Keratinocyte (primary cell): ENCODE measurements around the gene TMA7. TPM values are rescaled to one million over a fixed set of nuclear protein-coding genes. Genes with fewer than 3 reads are reported as not detected.
"Not testable (repeated sequence)": the region's sequence is repeated elsewhere in the genome, so short reads cannot be mapped to it uniquely, and the experiment has no call there.

Source experiments
- DNase-seq: peaks from one replicate; pipeline ENCODE4 v3.0.0-alpha.2; 2011; ENCODE audit warnings: low read depth, missing footprints, low spot score
- FAIRE-seq: peaks from 2 replicates; lab custom pipeline; 2011; peaks lifted over from hg19 to GRCh38; lab: Jason Lieb, UNC
- H2AFZ ChIP-seq: 2 replicates; pipeline ENCODE4 v1.6.0; 2012; ENCODE audit warnings: low read length, control low read depth, inconsistent platforms; ENCODE audit not compliant: control insufficient read depth
- H3K27ac ChIP-seq: 2 replicates; pipeline ENCODE4 v1.5.1; 2011; ENCODE audit warnings: low read length; ENCODE audit not compliant: control insufficient read depth, insufficient read depth
- H3K27me3 ChIP-seq: 3 replicates; pipeline ENCODE4 v1.6.0; 2011; ENCODE audit warnings: low read length; ENCODE audit not compliant: control insufficient read depth, insufficient read depth; ENCODE audit errors: extremely low read depth
- H3K36me3 ChIP-seq, 2 experiments: 2 replicates in 1 of 2; 3 replicates in 1 of 2; pipeline ENCODE4 v1.5.1; 2011; ENCODE audit warnings: low read length in 2 of 2, mild to moderate bottlenecking in 1 of 2; ENCODE audit not compliant: control insufficient read depth in 2 of 2, insufficient read depth in 2 of 2; ENCODE audit errors: extremely low read depth in 1 of 2
- H3K4me1 ChIP-seq: 3 replicates; pipeline ENCODE4 v1.5.1; 2011; ENCODE audit warnings: low read length; ENCODE audit not compliant: control insufficient read depth, insufficient read depth; ENCODE audit errors: extremely low read depth
- H3K4me2 ChIP-seq: 3 replicates; pipeline ENCODE4 v1.6.0; 2011; ENCODE audit warnings: low read depth, low read length; ENCODE audit not compliant: control insufficient read depth, insufficient read depth; ENCODE audit errors: extremely low read depth
- H3K4me3 ChIP-seq, 3 experiments: fragments of 200-600 bp in 1 of 3; sonication (generic) in 1 of 3; 2 replicates in 2 of 3; 3 replicates in 1 of 3; pipeline ENCODE4 v1.5.1; 2011 to 2016; ENCODE audit warnings: low read length in 3 of 3, mild to moderate bottlenecking in 3 of 3, control low read depth in 2 of 3, inconsistent platforms in 1 of 3, low read depth in 1 of 3, mixed read lengths in 1 of 3, mixed run types in 1 of 3, moderate library complexity in 1 of 3; ENCODE audit not compliant: control insufficient read depth in 2 of 3, insufficient read depth in 2 of 3; ENCODE audit errors: extremely low read depth in 1 of 3
- H3K79me2 ChIP-seq: 2 replicates; pipeline ENCODE4 v1.6.0; 2012; ENCODE audit warnings: low read length; ENCODE audit not compliant: control insufficient read depth, insufficient read depth
- H3K9ac ChIP-seq: 3 replicates; pipeline ENCODE4 v1.6.0; 2011; ENCODE audit warnings: low read length; ENCODE audit not compliant: control insufficient read depth, insufficient read depth; ENCODE audit errors: extremely low read depth
- H3K9me1 ChIP-seq: 3 replicates; pipeline ENCODE4 v1.6.0; 2011; ENCODE audit warnings: low read length; ENCODE audit not compliant: control insufficient read depth, insufficient read depth; ENCODE audit errors: extremely low read depth
- H3K9me3 ChIP-seq: 2 replicates; pipeline ENCODE4 v1.5.1; 2012; ENCODE audit warnings: low read depth, low read length; ENCODE audit not compliant: control insufficient read depth
- H4K20me1 ChIP-seq: 3 replicates; pipeline ENCODE4 v1.6.0; 2011; ENCODE audit warnings: low read length; ENCODE audit not compliant: control insufficient read depth, insufficient read depth; ENCODE audit errors: extremely low read depth
- CTCF ChIP-seq, 3 experiments: IDR thresholded peaks in 1 of 3; conservative IDR thresholded peaks in 1 of 3; optimal IDR thresholded peaks in 1 of 3; 2 replicates in 2 of 3; 3 replicates in 1 of 3; pipeline versions ENCODE3 to v1.5.1; 2011; ENCODE audit warnings: low read length in 3 of 3, mild to moderate bottlenecking in 3 of 3, moderate library complexity in 2 of 3, control low read depth in 1 of 3, inconsistent platforms in 1 of 3; ENCODE audit not compliant: insufficient read depth in 2 of 3; ENCODE audit errors: extremely low read depth in 1 of 3
- EZH2 ChIP-seq: IDR thresholded peaks from one replicate; pipeline ENCODE4 v1.6.1; 2012; ENCODE audit warnings: inconsistent platforms, mild to moderate bottlenecking, low read length, moderate library complexity
- dilution Hi-C: fragments of 300-500 bp; cut with MboI; formaldehyde crosslinking; loops from one replicate; pipeline ENCODE4 v1.7.0; 2020; ENCODE audit warnings: low sequenced_read_pairs; ENCODE audit not compliant: extremely low pct_ligation_motif_present
- polyA plus RNA-seq, 5 experiments: library from polyadenylated mRNA; depleted of rRNA in 3 of 5; stranded (reverse) in 3 of 5; stranded (forward) in 1 of 5; unstranded in 1 of 5; fragments of >200 nt; gene quantifications; 1 replicate in 1 of 5; 2 replicates in 3 of 5; 3 replicates in 1 of 5; pipeline versions ENCODE4 v1.2.1 to v1.2.3, GENCODE V29; 2011 to 2012; ENCODE audit warnings: missing spikeins in 2 of 5, low read depth in 1 of 5, low replicate concordance in 1 of 5

TMA7 gene
- polyA plus RNA-seq, 1 donor (not counting 4 experiments of a cell fraction or from before 2014, with no cell fraction given), result 418 TPM

- no peaks in the 10 kb centered on the region for H4K20me1 ChIP-seq
- no peak overlapping the region for H3K4me3 ChIP-seq
- H3K27me3 ChIP-seq, result no peaks in the 10 kb centered on the region
- dilution Hi-C loops, result no loop called here
- no peak for TF ChIP-seq CTCF (optimal IDR thresholded peaks at IDR 0.05 in 1 of 3, IDR thresholded peaks at IDR 0.05 in 1 of 3, conservative IDR thresholded peaks at IDR 0.05 in 1 of 3; ENCODE audit: extremely low read depth in 1 of 3, insufficient read depth in 2 of 3, low read length in 3 of 3)
- no peak for TF ChIP-seq EZH2
- no peak overlapping the region for H2AFZ ChIP-seq
- no peak overlapping the region for H3K27ac ChIP-seq
- no peak overlapping the region for H3K9ac ChIP-seq
- H3K9me3 ChIP-seq, result no peaks in the 10 kb centered on the region
- FAIRE-seq, result no peak
- peaks cover 2% of the 10 kb centered on the region for H3K4me1 ChIP-seq
- no peaks in the 10 kb centered on the region for H3K9me1 ChIP-seq
- no peak for DNase-seq
- no peaks in the 10 kb centered on the region for H3K79me2 ChIP-seq
- no peak overlapping the region for H3K4me2 ChIP-seq
- H3K36me3 ChIP-seq, result peaks cover 16 to 35% of the 10 kb centered on the region in 2 experiments
These were observed 19.9 kb downstream of the TMA7 start for GRCh38 chr3:48459773-48460516.

GRCh38 chr3:48460517-48460902 is 20.5 kb downstream of the TMA7 start:
- Histone ChIP-seq H3K36me3 (peaks cover 16 to 33% of the 10 kb centered on the region in 2 experiments), H2AFZ (no peak overlapping the region), H3K79me2 (no peaks in the 10 kb centered on the region), H3K9me3 (no peaks in the 10 kb centered on the region), H3K27ac (no peak overlapping the region), H3K4me2 (no peak overlapping the region), H3K27me3 (no peaks in the 10 kb centered on the region), H3K9me1 (no peaks in the 10 kb centered on the region), H4K20me1 (no peaks in the 10 kb centered on the region), H3K4me3 (no peak overlapping the region), H3K9ac (no peak overlapping the region), H3K4me1 (peaks cover 7% of the 10 kb centered on the region)
- dilution Hi-C loops, result no loop called here
- no peak for TF ChIP-seq EZH2
- no peak for TF ChIP-seq CTCF (optimal IDR thresholded peaks at IDR 0.05 in 1 of 3, IDR thresholded peaks at IDR 0.05 in 1 of 3, conservative IDR thresholded peaks at IDR 0.05 in 1 of 3; ENCODE audit: extremely low read depth in 1 of 3, insufficient read depth in 2 of 3, low read length in 3 of 3)
- FAIRE-seq (no peak), DNase-seq (no peak)

GRCh38 chr3:48461767-48462166 is 21.7 kb downstream of the TMA7 start:
- H3K4me2 ChIP-seq, FAIRE-seq, H3K9ac ChIP-seq, H3K27me3 ChIP-seq, H2AFZ ChIP-seq, dilution Hi-C loops, DNase-seq, H3K9me1 ChIP-seq, H4K20me1 ChIP-seq, H3K9me3 ChIP-seq, H3K27ac ChIP-seq, H3K79me2 ChIP-seq, H3K4me3 ChIP-seq: not testable (repeated sequence)
- peaks cover 14 to 32% of the 10 kb centered on the region in 2 experiments for H3K36me3 ChIP-seq
- peaks cover 19% of the 10 kb centered on the region for H3K4me1 ChIP-seq
